Hindlimb muscle (tissue), 1 donor: ENCODE measurements around the gene MPHOSPH8. TPM values are rescaled to one million over a fixed set of nuclear protein-coding genes. Genes with fewer than 3 reads are reported as not detected.
"Not testable (repeated sequence)": the region's sequence is repeated elsewhere in the genome, so short reads cannot be mapped to it uniquely, and the experiment has no call there.

Source experiments
- DNase-seq: peaks from one replicate; pipeline ENCODE4 v3.0.0-alpha.2; 2013
- polyA plus RNA-seq: library from polyadenylated mRNA; unstranded; fragments of 120-200 nt; gene quantifications from one replicate; pipeline ENCODE4 v1.2.1, GENCODE V29; 2013; ENCODE audit not compliant: insufficient read length

The MPHOSPH8 gene
- polyA plus RNA-seq, 1 donor, result 32.4 TPM

GRCh38 chr13:19634256-19634740 is 839 bp downstream of the MPHOSPH8 start:
- DNase-seq, result no peak

DNA sequence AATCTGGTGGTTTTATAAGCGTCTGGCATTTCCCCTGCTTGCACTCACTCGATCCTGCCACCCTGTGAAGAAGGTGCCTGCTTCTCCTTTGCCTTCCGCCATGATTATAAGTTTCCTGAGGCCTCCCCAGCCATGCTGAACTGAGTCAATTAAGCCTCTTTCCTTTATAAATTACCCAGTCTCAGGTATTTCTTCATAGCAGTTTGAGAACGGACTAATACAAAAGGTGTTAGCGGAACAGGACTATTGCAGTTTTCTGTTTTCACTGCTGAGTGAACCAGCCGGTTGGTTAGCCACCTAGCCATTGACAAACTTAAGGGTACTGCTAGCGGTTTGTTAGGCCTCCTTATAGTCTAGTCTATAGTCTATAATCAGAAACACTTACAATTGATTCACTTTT is 2.5 kb downstream of the MPHOSPH8 start:
- DNase-seq, result not testable (repeated sequence)

GRCh38 chr13:19643652-19644051 is 10.2 kb downstream of the MPHOSPH8 start:
- no peak for DNase-seq

- no peak for DNase-seq
Observed at GRCh38 chr13:19645000-19645399, 11.5 kb downstream of the MPHOSPH8 start.

GRCh38 chr13:19646063-19646462 is 12.6 kb downstream of the MPHOSPH8 start:
- no peak for DNase-seq

GRCh38 chr13:19650742-19651141 is 17.3 kb downstream of the MPHOSPH8 start:
- no peak for DNase-seq

DNA sequence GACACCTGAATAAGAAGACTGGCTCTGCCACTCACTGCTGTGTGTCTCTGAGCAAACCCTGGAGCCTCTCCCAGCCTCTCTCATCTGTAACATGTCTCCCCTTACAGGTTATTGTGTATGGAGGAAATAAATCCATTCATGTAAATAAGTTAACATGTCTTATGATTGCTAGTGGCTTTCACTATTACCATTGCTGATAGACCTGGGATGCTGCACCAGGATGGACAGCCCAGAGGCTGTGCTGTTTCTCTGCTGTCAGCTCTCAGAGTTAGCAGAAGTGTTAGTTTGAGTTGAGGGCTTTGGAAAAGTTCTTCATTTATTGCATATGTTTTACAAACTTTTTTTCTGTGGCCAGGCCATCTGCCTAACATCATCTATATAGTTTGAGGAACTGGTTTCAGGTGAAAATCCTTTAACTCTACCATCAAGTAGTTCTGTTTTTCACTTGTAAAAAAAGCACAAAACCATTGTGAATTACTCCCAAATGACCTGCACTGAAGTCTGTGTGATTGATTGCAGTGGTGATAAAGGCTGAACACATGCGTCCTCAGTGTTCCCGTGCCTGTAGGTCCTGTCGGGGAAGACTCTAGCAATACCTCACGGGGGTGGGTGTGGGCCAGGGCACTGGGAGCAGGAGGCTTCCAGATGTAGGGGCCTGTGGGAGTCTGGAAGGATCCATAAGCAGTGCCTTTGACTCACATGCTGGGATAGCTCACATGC is 24.6 kb downstream of the MPHOSPH8 start:
- DNase-seq, result no peak

- DNase-seq, result no peak
Observed at GRCh38 chr13:19658831-19659230, 25.4 kb downstream of the MPHOSPH8 start.

- no peak for DNase-seq
Observed at GRCh38 chr13:19661126-19661525, 27.7 kb downstream of the MPHOSPH8 start.

- no peak for DNase-seq
Observed at GRCh38 chr13:19661561-19661960, 28.1 kb downstream of the MPHOSPH8 start.

DNA sequence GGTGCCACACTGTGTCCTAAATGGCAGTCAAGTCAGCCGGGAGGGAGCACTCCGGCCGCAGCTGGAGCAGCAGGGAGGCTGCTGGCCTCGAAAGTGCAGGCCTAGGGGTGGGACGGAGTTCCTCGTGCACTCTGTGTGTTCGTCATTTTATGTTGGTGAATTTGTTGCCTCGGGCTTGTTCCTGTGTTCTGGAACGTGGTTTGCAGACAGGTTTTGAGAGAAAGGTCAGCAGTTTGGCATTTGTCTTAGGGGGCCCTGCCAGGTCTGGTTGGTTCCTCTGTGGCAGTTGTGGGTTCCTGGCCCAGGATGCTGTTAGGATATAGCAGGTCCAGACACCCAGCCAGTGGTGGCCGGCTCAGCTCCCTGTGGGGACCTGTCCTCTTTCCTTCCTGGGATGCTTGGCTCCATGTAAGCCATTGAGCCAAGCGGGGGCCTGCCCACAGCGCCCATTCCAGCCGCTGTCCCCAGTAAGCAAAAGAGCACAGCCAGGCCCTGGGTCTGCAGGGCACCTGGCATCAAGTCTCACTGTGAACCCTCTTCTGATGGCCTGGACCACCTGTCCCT is 30.0 kb downstream of the MPHOSPH8 start:
- DNase-seq, result no peak

DNA sequence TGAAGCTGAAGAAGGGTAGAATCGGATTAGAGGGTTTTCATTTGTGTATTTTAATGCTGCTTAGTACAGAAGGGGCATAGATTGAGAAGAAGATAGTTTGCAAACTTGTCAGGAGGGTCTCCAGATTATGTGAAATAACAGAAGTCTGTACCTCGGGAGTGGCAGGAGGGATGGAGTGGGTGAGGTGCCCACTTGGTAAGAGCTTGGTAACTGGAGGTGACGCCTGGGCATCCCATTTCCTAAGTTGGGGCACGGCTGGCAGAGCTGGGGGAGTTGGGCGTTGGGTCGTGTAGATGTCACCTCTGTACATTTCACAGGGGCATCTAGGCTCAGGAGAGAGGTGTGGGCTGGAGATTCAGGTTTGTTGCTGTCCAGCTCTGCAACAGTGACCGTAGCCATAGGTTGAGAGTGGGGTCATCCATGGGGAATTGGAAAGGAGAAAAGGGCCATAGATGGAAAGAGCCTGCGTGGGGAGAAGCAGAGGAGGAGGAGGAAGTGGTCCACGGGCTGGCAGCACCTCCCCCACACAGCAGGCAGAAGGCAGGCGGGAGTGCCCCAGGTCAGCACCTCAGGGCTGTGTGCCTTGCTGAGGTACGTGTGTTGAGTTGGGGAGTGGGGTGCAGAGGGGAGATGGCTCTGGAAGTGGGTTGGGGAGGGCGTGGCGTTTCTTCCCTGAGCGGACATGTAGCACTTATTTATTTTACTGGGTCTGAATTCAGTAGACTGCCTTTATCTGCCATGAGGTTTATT is 31.2 kb downstream of the MPHOSPH8 start:
- no peak for DNase-seq

DNA sequence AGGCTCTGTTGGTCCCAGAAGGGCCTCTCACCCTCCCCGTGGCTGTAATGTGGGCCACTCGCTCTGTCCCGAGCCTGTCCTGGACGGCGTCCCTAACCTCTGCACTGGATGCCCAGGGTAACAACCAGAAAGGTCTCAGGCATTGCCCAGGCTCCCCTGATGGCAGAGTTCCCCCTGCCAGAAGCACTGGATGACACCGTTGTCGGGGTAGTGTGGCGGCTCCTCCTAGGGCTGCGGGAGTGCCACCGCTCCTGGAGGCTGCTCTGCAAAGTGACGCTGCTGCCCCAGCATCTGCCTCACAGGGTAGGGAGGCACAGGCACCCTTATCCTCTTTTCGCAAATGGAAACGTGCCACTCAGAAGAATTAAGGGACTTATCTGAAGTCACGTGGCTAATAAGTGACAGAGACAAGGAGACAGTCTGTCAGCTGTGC is 32.0 kb downstream of the MPHOSPH8 start:
- no peak for DNase-seq

- DNase-seq, result no peak
Observed at GRCh38 chr13:19668778-19669177, 35.3 kb downstream of the MPHOSPH8 start.

GRCh38 chr13:19670147-19670546 is 36.7 kb downstream of the MPHOSPH8 start:
- no peak for DNase-seq

DNA sequence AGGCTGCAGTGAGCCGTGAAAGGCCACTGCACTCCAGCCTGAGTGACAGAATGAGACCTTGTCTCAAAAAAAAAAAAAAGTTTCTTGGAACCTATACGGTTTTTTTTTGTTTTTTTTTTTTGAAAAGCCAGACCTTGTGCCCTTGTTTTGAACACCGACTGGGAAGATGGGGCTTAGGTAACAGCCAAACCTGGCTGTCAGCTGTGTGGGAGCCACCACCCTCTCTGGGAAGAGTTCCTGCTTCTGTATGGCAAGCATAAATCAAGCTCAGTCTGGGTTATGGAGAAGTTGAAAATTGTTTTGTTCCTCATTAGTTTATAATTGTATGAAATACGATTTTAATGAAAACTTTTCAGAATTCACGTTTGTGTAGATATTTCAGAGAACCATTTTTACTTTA is 39.5 kb downstream of the MPHOSPH8 start:
- DNase-seq, result no peak

DNA sequence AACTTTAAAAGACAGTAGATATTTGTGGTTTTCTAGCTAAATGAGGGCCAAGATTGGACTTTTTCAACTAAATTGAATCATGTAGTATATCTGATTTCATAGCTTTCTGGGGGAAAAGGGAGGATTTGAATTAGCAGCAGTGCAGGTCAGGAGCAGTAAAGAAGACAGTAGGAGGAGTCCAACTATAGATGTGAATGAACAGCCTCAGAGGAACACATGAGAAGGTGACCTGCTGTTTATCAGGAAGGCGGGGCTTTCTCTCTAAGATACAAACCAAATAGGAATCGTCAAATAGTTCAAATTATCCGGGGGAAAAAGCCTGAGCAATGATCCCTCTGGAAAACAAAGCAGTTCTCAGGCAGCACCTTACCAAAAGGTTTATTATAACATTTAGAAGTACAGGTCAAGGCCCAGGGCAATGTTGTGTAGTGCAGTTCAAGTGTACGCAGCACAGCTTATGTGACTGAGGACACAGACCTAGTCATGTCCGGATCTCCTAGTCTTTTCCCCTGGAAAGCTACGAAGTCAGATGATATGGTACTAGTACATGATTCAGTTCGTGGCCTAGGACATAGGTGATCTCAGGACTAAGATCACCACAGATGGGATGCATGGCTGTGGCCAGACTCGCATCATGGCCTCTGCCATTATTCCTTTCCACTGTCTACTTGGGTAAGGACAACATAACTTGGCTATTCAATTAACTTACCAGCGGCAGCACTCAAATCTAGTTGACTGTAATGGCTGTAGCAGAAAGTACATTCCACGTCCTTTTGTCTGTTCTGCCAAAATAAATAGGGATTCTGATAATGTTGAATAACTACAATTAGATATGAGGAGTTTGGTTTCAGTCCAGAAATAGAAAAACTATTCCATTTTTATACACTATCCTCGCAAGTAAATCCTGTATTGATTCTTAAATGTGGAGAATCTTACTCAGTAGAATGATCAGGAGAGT is 40.3 kb downstream of the MPHOSPH8 start:
- DNase-seq, result no peak

DNA sequence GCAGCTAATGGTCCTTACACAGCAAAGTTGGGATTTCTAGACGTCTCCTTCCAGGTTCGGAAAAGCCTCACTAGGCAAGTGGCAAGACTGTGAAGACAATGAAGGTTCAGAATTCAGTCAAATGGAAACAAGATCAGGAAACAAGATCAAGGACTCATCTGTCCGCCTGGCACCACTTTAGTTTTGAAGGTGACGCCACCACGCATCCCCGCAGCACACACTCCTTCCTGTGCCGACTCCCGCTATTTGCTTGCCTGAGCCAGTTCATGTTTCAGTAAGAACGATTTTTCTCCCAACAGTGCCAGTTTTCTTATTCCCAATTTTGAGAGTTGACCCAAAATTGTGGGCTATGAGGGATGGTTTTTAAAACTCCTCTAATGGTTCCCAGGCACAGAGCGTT is 41.4 kb downstream of the MPHOSPH8 start:
- DNase-seq, result no peak

GRCh38 chr13:19676168-19676567 is 42.7 kb downstream of the MPHOSPH8 start:
- no peak for DNase-seq

- DNase-seq, result no peak
Observed at GRCh38 chr13:19680751-19681150, 47.3 kb downstream of the MPHOSPH8 start.

- DNase-seq, result no peak
Observed at GRCh38 chr13:19681517-19681916, 48.1 kb downstream of the MPHOSPH8 start.

DNA sequence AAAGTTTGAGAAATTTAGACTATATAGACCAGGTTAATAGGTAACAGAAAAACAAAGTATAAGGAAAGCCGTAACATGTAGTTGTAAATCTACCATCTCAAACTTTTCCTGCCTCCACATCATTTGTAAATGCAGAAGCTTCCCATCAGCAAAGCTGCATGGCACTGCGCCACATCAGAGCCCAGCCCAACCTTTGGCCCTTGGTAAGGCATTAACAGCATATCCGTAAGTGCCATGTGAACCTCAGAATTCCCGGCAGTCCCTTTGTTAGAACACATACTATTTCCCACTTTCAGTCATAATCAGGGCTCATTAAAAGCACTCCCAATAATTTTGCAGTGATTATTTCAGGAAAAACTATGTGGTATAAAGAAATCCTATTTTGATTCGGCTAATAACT is 51.6 kb downstream of the MPHOSPH8 start:
- no peak for DNase-seq
